DOHH2 (cell line): ENCODE data around the gene RACGAP1.

Source experiments
- H3F3A ChIP-seq: fragments of 200-600 bp; sonication (generic), shearing (Covaris generic); 2 replicates; pipeline ENCODE4 v1.6.0; 2016; ENCODE audit warnings: antibody characterized with exemption, mild to moderate bottlenecking; ENCODE audit not compliant: control insufficient read depth, insufficient read depth
- H3K27ac ChIP-seq: fragments of 200-600 bp; sonication (generic); 2 replicates; pipeline ENCODE4 v1.5.1; 2014; ENCODE audit warnings: low read depth, mild to moderate bottlenecking, low read length, moderate library complexity
- H3K27me3 ChIP-seq: fragments of 200-600 bp; sonication (generic); 2 replicates; pipeline ENCODE4 v1.6.1; 2014; ENCODE audit warnings: mild to moderate bottlenecking, low read length, mixed read lengths; ENCODE audit not compliant: control insufficient read depth
- H3K36me3 ChIP-seq: fragments of 200-600 bp; sonication (generic); 2 replicates; pipeline ENCODE4 v1.6.1; 2014; ENCODE audit warnings: mild to moderate bottlenecking, low read length, moderate library complexity, mixed read lengths; ENCODE audit not compliant: control insufficient read depth
- H3K4me1 ChIP-seq: fragments of 200-600 bp; sonication (generic); 2 replicates; pipeline ENCODE4 v1.6.1; 2014; ENCODE audit warnings: mild to moderate bottlenecking, low read length, mixed read lengths; ENCODE audit not compliant: control insufficient read depth
- H3K4me2 ChIP-seq: fragments of 200-600 bp; sonication (generic); 2 replicates; pipeline ENCODE4 v1.6.0; 2014; ENCODE audit warnings: mild to moderate bottlenecking, low read length, moderate library complexity
- H3K4me3 ChIP-seq: fragments of 200-600 bp; sonication (generic); 2 replicates; pipeline ENCODE4 v1.5.1; 2014; ENCODE audit warnings: mild to moderate bottlenecking, low read length, mixed read lengths
- H3K79me2 ChIP-seq: fragments of 200-600 bp; sonication (generic); 2 replicates; pipeline ENCODE4 v1.6.1; 2014; ENCODE audit warnings: mild to moderate bottlenecking, low read length, mixed read lengths; ENCODE audit not compliant: control insufficient read depth
- H3K9me2 ChIP-seq: fragments of 200-600 bp; sonication (generic); replicated peaks from 2 replicates; pipeline ENCODE4 v1.6.1; 2014; ENCODE audit warnings: mild to moderate bottlenecking, low read length, mixed read lengths; ENCODE audit not compliant: control insufficient read depth
- H3K9me3 ChIP-seq: fragments of 200-600 bp; sonication (generic); 2 replicates; pipeline ENCODE4 v1.6.1; 2014; ENCODE audit warnings: antibody characterized with exemption, low read length, mixed read lengths; ENCODE audit not compliant: control insufficient read depth, insufficient read depth
- H4K20me1 ChIP-seq: fragments of 200-600 bp; sonication (generic); 2 replicates; pipeline ENCODE4 v1.6.0; 2014; ENCODE audit warnings: low read depth, mild to moderate bottlenecking, antibody characterized with exemption, low read length, moderate library complexity; ENCODE audit not compliant: control insufficient read depth, insufficient read depth
- CTCF ChIP-seq: fragments of 200-600 bp; sonication (generic); IDR thresholded peaks from one replicate; pipeline ENCODE4 v1.5.1; 2014; ENCODE audit warnings: antibody characterized with exemption, mild to moderate bottlenecking, low read depth, low read length; ENCODE audit not compliant: poor library complexity, severe bottlenecking
- EZH2phosphoT487 ChIP-seq: fragments of 200-600 bp; sonication (generic); IDR thresholded peaks from 2 replicates; pipeline ENCODE4 v1.6.1; 2017; ENCODE audit warnings: borderline replicate concordance, mild to moderate bottlenecking, antibody characterized with exemption, low read length, moderate library complexity, mixed read lengths

Gene RACGAP1

GRCh38 chr12:50014342-50014741 is 11.0 kb downstream of the RACGAP1 start:
- Histone ChIP-seq H3K27me3 (no peaks in the 10 kb centered on the region), H3K36me3 (peaks cover 65% of the 10 kb centered on the region), H3K9me3 (no peaks in the 10 kb centered on the region), H3K9me2 (no peaks in the 10 kb centered on the region), H3K27ac (no peak overlapping the region), H3K4me1 (peaks cover 6% of the 10 kb centered on the region), H3K79me2 (peaks cover 78% of the 10 kb centered on the region), H3K4me3 (no peak overlapping the region), H4K20me1 (0 out of 2 replicates have a peak, but pooled peaks cover 5% of the 10 kb centered on the region), H3K4me2 (no peak overlapping the region), H3F3A (peaks cover 3% of the 10 kb centered on the region; the same call in 1 of the 2 replicates)
- TF ChIP-seq CTCF (no peak), EZH2phosphoT487 (no peak)

- Histone ChIP-seq H3K27me3 (no peaks in the 10 kb centered on the region), H4K20me1 (peaks cover 4% of the 10 kb centered on the region; the same call in 1 of the 2 replicates), H3K9me3 (no peaks in the 10 kb centered on the region), H3K4me1 (peaks cover 14% of the 10 kb centered on the region), H3F3A (peaks cover 5% of the 10 kb centered on the region; the same call in 1 of the 2 replicates), H3K27ac (no peak overlapping the region), H3K79me2 (peaks cover 77% of the 10 kb centered on the region), H3K4me2 (no peak overlapping the region), H3K9me2 (no peaks in the 10 kb centered on the region), H3K4me3 (no peak overlapping the region), H3K36me3 (peaks cover 65% of the 10 kb centered on the region)
- no peak for TF ChIP-seq CTCF
- TF ChIP-seq EZH2phosphoT487: no peak
Measured at GRCh38 chr12:50013361-50014147, 11.7 kb downstream of the RACGAP1 start.

- H3K4me1 ChIP-seq: peaks cover 42% of the 10 kb centered on the region
- TF ChIP-seq EZH2phosphoT487 (no peak), CTCF (no peak)
- peaks cover 13% of the 10 kb centered on the region; the same call in 1 of the 2 replicates for H3F3A ChIP-seq
- peaks cover 59% of the 10 kb centered on the region for H3K79me2 ChIP-seq
- H3K27me3 ChIP-seq: no peaks in the 10 kb centered on the region
- peak overlapping the region; percentile 18 for H3K4me3 ChIP-seq
- H3K4me2 ChIP-seq: peak overlapping the region; percentile 42
- H3K9me3 ChIP-seq: no peaks in the 10 kb centered on the region
- no peaks in the 10 kb centered on the region for H3K9me2 ChIP-seq
- peaks cover 13% of the 10 kb centered on the region; the same call in 1 of the 2 replicates for H4K20me1 ChIP-seq
- H3K27ac ChIP-seq: peak overlapping the region; percentile 31
- peaks cover 83% of the 10 kb centered on the region for H3K36me3 ChIP-seq
Measured at GRCh38 chr12:50006754-50007442, 18.4 kb downstream of the RACGAP1 start.
